Duodenal mucosa (tissue), 2 donors: ENCODE results near the gene PLCH2.

ENCODE experiments used
- H3K27ac ChIP-seq: one replicate; pipeline ENCODE4 v1.7.0; 2013; ENCODE audit warnings: low read depth, low read length
- H3K27me3 ChIP-seq, 2 donors: one replicate each; pipeline ENCODE4 v1.7.0; 2013; ENCODE audit warnings: low read length in 2 of 2, control low read depth in 1 of 2; ENCODE audit not compliant: insufficient read depth in 2 of 2, control insufficient read depth in 1 of 2
- H3K36me3 ChIP-seq, 2 donors: one replicate each; pipeline ENCODE4 v1.7.0; 2013; ENCODE audit warnings: low read length in 2 of 2, control low read depth in 1 of 2; ENCODE audit not compliant: insufficient read depth in 2 of 2, control insufficient read depth in 1 of 2
- H3K4me1 ChIP-seq, 2 donors: one replicate each; pipeline ENCODE4 v1.7.0; 2013; ENCODE audit warnings: low read length in 2 of 2, control low read depth in 1 of 2; ENCODE audit not compliant: insufficient read depth in 2 of 2, control insufficient read depth in 1 of 2
- H3K4me3 ChIP-seq, 2 donors: one replicate each; pipeline ENCODE4 v1.7.0; 2013; ENCODE audit warnings: low read length in 2 of 2, low read depth in 1 of 2
- H3K9ac ChIP-seq, 2 donors: one replicate each; pipeline ENCODE4 v1.7.0; 2013; ENCODE audit warnings: low read length in 2 of 2, low read depth in 1 of 2
- H3K9me3 ChIP-seq, 2 donors: one replicate each; pipeline ENCODE4 v1.7.0; 2013; ENCODE audit warnings: low read length in 2 of 2, control low read depth in 1 of 2; ENCODE audit not compliant: control insufficient read depth in 1 of 2

PLCH2 gene

DNA sequence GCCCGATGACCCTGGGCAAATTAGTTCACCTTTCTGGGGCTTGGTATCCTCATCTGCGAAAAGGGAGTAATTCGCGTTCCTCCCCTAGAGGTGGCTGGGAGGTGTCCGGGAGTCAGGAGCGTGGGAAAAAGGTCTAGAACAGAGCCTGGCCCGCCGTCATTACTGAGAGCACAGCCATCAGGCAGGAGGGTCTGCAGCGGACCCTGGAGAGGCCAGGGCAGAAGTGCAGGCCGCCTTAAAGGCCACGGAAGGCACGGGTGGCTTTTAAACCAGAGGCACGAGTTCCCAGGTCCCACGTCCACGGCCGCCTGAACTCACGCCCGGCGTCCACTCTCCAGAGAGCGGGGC, 49.5 kb downstream of the PLCH2 start:
- Histone ChIP-seq H3K27ac (no peak overlapping the region), H3K4me1 (peaks cover 35 to 39% of the 10 kb centered on the region in 2 donors), H3K27me3 (peaks cover 3 to 12% of the 10 kb centered on the region in 2 donors), H3K4me3 (peak overlapping the region; percentile 77 to 86), H3K9me3 (no peaks in the 10 kb centered on the region), H3K9ac (peak overlapping the region; percentile 77 to 82), H3K36me3 (peaks cover 0 to 10% of the 10 kb centered on the region in 2 donors)

DNA sequence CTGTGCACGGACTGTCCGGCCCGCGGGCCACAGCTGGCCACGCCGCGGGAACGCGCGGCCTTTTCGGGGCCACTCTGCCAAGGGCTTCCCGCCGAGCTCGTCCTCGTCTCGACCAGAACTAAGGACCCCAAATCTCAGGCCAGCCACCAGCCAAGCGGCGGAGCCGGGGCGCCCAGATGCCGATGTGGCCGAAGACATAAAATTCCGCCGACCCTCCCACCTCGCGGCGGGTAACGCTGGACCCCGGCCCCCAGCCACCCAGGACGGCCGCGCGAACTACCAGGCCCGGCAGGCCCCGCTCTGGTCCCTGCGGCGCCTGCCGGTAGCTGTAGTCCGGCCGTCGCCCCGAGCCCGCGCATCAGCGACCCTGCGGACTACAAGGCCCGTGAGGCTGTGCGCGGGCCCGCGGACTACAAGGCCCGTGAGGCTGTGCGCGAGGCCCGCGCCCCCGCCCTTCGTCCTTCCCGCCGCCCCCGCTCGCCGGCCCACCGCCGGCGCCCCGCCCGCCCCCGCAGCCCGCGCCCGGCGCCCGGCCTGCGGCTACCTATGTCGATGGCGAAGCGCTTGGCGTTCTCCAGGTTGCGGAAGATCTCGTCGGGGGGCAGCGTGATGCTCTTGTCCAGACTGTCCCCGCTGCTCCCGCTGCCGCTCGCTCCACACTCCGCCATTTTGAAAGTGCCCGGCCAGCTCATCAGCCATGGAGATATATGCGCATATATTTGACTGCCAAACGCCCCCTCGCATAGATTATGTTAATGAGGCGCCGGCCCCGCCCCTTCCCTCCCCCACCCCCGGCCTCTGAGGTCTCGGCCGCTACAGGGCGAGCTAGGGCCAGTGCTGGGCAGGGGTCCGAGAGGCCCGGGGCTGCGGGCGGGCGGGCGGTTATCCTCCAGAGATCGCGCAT, 50.1 kb downstream of the PLCH2 start, which contains the start of gene PANK4:
Gene PANK4, minus strand, starts transcription at position 677 of the 904 bp plus-strand sequence. Its CDS starts 9 bp downstream, at position 668.
- Histone ChIP-seq H3K9me3 (no peaks in the 10 kb centered on the region), H3K27ac (peak within 1 kb of the TSS; percentile 32), H3K36me3 (peaks cover 0 to 4% of the 10 kb centered on the region in 2 donors), H3K27me3 (peaks cover 9 to 17% of the 10 kb centered on the region in 2 donors), H3K4me3 (peak within 1 kb of the TSS; percentile 77 to 86), H3K9ac (peak within 1 kb of the TSS; percentile 77 to 82), H3K4me1 (peaks cover 42 to 45% of the 10 kb centered on the region in 2 donors)

DNA sequence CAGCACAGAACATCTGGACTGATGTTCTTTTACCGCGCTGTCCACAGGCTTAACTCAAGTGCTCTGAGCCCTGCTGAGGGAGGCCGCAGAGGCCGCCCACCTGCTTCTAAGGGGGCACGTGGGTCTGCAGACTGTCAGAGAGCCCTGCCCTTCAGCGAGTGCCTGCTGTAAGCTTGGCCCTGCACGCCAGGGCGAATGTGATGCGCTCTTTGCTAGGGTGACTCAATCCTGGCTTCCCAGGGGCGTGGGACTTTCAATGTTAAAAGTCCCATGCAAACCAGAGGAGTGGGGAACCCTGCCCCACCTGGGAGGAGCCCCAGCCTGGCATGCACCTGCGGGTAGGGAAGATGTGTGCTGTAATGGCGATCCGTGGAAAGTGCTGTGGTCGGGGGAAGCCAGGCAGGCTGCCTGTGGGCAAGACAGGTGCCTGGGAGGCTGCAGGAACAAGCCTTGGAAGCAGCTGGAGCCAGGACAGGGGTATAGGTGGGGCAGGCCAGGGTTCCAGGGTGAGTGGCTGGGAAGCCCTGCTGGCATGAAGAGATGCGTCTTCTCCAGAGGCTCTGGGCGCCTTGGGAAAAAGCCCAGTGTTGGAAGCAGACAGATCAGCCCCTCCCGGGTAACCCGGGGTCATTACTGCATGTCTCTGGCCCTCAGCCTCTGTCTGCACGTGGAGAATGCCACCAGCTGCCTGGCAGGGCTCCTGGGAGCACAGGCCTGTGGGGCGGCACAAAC, 50.9 kb downstream of the PLCH2 start:
- H3K4me1 ChIP-seq: peaks cover 44 to 46% of the 10 kb centered on the region in 2 donors
- peak overlapping the region; percentile 2 to 5 for H3K9ac ChIP-seq
- H3K36me3 ChIP-seq: no peaks in the 10 kb centered on the region
- H3K27ac ChIP-seq: no peak overlapping the region
- H3K27me3 ChIP-seq: peaks cover 16 to 17% of the 10 kb centered on the region in 2 donors
- no peaks in the 10 kb centered on the region for H3K9me3 ChIP-seq
- peak overlapping the region; percentile 28 to 40 for H3K4me3 ChIP-seq

DNA sequence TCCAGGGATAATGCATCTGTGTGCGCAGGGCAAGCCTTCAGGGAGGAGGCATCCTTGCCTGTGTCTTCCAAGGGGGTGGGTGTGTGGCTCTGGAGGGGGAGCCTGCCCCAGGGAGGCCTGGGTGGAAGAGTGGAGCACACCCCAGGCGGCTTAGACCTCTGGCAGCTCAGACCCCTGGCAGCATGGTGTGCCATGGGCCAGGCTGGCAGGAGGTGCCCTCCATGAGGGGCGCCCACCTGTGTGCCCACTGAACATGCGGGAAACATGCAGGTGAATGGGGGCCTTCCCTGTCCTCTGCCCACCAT, 51.4 kb downstream of the PLCH2 start:
- H3K4me1 ChIP-seq: peaks cover 44 to 46% of the 10 kb centered on the region in 2 donors
- peaks cover 17 to 20% of the 10 kb centered on the region in 2 donors for H3K27me3 ChIP-seq
- H3K9ac ChIP-seq: no peak overlapping the region
- no peaks in the 10 kb centered on the region for H3K9me3 ChIP-seq
- no peak overlapping the region for H3K4me3 ChIP-seq
- no peaks in the 10 kb centered on the region for H3K36me3 ChIP-seq
- H3K27ac ChIP-seq: no peak overlapping the region

DNA sequence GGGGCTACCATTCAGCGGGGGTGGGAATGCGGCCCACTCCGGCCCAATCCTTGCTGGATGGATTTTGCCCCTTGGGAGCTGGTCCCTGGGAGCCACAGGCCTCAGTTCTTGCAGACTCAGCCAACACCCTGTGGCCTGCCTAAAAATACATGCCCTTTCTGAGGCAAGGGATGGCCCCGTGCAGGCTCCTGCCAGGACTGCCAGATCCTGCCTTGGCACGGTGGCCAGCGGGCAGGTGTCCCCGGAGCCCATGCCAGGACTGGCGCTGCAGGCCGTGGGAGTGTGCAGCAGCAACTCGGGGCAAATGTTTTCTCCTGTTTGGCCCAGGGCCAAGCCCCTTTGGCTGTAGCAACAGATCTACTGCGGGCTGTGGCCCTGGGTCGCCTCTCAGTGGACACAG, 51.9 kb downstream of the PLCH2 start:
- no peak overlapping the region for H3K27ac ChIP-seq
- no peaks in the 10 kb centered on the region for H3K36me3 ChIP-seq
- H3K9ac ChIP-seq: no peak overlapping the region
- H3K27me3 ChIP-seq: peaks cover 18 to 25% of the 10 kb centered on the region in 2 donors
- peaks cover 44 to 46% of the 10 kb centered on the region in 2 donors for H3K4me1 ChIP-seq
- no peaks in the 10 kb centered on the region for H3K9me3 ChIP-seq
- no peak overlapping the region for H3K4me3 ChIP-seq

DNA sequence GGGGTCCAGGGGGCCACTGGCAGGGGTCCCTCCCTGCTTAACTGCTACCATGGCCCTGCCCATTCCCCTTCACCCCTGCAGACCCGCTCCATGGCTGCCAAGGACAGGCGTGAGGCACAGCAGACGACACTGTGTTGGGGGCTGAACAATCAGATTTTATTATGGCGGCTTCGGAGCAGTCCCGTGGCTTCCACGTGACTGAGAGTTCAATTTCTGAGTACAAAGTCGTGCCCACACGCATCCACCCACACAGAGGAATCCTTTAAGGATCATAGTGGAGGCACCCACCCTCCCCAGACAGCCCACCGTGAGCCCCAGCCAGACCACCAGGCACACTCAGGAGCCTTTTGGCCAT, 52.5 kb downstream of the PLCH2 start:
- H3K27me3 ChIP-seq: peaks cover 20 to 25% of the 10 kb centered on the region in 2 donors
- no peaks in the 10 kb centered on the region for H3K36me3 ChIP-seq
- H3K4me3 ChIP-seq: peak overlapping the region in 1 of 2 donors; percentile 15
- peaks cover 44% of the 10 kb centered on the region in 2 donors for H3K4me1 ChIP-seq
- no peak overlapping the region for H3K9ac ChIP-seq
- no peaks in the 10 kb centered on the region for H3K9me3 ChIP-seq
- H3K27ac ChIP-seq: no peak overlapping the region

DNA sequence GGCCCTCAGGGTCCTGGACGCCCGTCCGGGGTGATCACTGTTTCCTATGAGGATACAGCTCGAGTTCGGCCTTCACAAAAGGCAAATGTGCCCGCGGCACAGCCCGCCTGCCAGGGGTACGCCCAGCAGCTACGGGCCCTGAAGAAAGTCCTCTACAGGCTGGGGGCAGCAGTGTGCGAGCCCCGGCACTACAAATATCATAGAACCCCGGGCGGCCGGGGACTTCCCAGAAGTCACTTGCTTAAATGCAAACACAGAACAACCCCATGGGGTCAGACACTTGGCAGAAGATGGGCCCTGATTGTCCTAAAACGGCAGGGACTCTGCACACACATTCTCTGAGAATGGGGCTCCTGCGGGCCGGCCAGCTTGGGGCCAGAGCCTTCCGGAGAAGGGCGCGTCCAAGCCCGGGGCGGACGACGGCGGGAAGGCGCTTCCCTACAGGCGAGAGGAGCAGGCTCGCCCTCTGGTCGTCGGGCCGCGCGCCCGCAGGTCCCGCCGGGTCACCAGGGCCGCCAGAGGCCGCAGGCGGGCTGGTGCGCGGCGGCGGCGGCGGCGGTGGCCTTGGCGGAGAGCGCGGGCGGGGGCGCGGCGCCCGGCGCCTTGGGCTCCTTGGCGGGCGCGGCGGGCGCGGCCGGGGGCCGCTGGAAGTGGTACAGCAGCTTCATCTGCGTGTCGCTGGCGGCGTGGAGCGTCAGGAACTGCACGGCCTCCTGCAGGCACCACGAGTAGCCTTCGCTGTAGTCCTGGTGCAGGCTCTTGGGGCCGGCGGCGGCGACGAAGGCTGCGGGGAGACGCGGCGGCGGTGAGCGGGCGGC, 53.1 kb downstream of the PLCH2 start:
- Histone ChIP-seq H3K9me3 (no peaks in the 10 kb centered on the region), H3K36me3 (no peaks in the 10 kb centered on the region), H3K4me3 (peak overlapping the region; percentile 15 to 43), H3K27ac (no peak overlapping the region), H3K4me1 (peaks cover 38 to 42% of the 10 kb centered on the region in 2 donors), H3K27me3 (peaks cover 20 to 25% of the 10 kb centered on the region in 2 donors), H3K9ac (no peak overlapping the region)

DNA sequence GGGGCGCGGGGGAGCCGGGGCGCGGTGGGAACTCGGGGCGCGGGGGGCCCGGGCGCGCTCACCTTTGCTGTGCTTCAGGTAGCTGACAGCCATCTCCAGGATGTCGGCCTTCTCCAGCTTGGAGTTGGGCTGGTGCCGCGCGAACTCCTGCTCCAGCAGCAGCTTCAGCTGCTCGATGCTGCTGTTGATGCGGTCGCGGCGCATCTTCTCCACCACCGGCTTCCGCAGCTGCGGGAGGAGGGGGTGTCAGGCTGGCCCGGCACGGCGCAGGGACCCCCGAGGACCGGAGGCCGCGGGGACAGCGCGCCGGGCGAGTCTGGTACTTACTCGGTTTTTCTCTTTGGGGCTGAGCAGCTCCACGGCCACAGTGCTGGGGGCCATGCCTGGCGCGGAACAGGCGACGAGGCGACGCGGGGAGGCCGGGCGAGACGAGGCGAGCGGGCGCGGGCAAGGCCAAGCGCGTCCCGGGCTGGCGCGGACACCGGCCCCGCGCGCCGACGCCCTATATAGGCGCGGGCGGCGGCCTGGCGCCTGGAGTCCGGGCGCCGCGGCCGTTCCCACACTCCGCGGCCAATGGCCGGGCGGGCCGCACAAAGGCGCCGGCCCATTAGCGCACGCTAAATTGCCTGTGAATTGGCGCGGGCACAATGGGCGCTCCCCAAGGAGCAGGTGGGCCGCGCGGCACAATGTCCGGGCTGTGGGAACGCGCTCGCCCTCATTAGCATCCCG, 53.9 kb downstream of the PLCH2 start, which contains the start of gene HES5:
Gene HES5, minus strand, starts transcription at position 480 of the 729 bp plus-strand sequence. Its CDS starts 99 bp downstream, at position 381.
- no peaks in the 10 kb centered on the region for H3K36me3 ChIP-seq
- no peak within 1 kb of the TSS for H3K27ac ChIP-seq
- no peak within 1 kb of the TSS for H3K9ac ChIP-seq
- peak within 1 kb of the TSS; percentile 29 to 51 for H3K4me3 ChIP-seq
- no peaks in the 10 kb centered on the region for H3K9me3 ChIP-seq
- H3K4me1 ChIP-seq: peaks cover 35 to 39% of the 10 kb centered on the region in 2 donors
- H3K27me3 ChIP-seq: peaks cover 28 to 29% of the 10 kb centered on the region in 2 donors
